ENCODE results near the gene KIF24.
"Not testable (repeated sequence)": the region's sequence is repeated elsewhere in the genome, so short reads cannot be mapped to it uniquely, and the experiment has no call there.

Gene KIF24

DNA sequence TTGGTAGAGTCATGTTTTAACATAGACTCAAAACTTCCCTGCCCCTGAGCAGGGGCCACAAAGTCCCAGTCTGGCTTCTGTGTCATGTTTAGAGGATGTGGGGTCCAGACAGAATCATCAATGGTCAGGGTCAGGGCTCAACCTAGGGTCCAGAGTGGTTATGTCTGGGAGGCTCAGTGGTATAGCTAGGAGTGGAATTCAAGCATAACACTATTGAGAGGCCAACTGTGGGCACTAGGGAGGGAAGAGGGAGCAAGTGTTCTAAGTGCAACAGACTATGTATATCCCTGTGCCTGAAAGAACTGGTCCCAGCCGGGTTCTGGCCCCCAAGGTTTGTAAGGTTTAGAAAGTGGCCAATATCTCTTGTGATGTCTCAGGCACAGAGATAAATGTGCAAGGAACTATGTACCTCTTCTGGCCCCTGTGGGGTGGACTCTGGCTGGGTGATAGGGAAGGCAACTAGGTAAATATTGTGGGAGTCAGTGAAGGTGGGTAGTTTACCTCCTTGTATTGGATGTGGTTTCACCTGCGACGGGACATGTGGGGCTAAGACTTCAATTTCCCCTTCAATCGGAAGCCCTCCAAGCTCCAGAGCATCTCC is 33.6 kb upstream of the KIF24 start:
- DNase-seq: no peak

DNA sequence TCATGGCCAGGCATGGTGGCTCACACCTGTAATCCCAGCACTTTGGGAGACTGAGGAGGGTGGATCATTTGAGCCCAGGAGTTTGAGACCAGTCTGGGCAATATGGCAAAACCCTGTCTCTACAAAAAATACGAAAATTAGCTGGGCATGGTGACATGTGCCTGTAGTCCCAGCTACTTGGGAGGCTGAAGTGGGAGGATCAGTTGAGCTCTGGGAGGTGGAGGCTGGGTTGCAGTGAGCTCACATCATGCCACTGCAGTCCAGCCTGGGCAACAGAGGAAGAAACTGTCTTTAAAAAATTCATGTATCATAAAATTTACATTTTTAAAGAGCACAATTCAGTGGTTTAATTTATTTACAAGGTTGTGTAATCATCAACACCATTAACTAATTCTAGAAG is 23.9 kb upstream of the KIF24 start:
- DNase-seq: not testable (repeated sequence)

DNA sequence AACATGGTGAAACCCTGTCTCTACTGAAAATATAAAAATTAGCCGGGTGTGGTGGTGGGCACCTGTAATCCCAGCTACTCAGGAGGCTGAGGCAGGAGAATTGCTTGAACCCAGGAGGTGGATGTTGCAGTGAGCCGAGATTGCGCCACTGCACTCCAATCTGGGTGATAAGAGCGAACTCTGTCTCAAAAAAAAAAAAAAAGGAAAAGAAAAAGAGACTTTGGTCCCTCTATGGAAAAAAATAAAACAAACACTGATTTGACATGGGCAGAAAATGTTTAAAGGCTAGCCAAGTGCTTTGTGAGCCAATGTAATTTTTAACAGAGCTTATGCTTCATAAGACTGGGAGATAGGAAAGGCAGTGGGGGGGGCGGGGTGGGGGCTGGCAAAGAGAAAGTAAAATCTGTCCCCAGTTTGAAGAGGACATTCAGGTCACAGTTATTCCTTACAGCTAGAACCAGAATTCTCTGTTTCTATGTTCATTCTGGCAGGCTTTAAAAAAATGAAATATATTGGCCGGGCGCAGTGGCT is 23.1 kb upstream of the KIF24 start:
- not testable (repeated sequence) for DNase-seq

DNA sequence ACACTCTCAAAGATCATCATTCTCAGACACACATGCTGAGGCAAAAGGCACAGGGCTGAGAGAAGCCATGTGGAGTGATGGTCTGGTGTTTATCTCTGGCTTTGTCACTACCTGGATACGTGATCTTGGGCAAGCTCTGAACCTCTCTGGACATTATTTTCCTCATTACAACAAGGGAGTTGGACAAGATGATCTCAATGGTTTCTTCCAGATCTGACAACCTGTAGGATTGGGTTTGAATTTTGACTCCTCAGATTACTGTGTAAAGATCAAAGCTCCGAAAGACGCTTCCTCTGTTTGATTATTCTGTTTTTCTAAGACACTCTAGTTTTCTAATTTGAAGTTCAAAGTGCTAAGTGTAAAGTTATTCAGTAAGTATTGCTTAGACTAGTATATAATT is 20.3 kb upstream of the KIF24 start:
- DNase-seq: no peak

DNA sequence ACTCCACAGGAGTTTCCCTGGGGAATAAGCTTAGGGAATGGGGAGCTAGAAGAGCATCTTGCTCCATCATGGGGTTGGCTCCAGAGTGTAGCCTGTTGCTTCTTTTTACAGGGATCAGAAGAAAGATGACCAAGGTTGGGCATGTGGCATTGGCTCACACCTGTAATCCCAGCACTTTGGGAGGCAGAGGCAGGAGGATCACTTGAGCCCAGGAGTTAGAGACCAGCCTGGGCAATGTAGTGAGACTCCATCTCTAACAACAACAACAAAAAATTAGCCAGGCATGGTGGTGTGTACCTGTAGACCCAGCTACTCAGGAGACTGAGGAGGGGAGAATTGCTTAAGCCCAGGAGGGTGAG is 18.7 kb upstream of the KIF24 start:
- DNase-seq: no peak

DNA sequence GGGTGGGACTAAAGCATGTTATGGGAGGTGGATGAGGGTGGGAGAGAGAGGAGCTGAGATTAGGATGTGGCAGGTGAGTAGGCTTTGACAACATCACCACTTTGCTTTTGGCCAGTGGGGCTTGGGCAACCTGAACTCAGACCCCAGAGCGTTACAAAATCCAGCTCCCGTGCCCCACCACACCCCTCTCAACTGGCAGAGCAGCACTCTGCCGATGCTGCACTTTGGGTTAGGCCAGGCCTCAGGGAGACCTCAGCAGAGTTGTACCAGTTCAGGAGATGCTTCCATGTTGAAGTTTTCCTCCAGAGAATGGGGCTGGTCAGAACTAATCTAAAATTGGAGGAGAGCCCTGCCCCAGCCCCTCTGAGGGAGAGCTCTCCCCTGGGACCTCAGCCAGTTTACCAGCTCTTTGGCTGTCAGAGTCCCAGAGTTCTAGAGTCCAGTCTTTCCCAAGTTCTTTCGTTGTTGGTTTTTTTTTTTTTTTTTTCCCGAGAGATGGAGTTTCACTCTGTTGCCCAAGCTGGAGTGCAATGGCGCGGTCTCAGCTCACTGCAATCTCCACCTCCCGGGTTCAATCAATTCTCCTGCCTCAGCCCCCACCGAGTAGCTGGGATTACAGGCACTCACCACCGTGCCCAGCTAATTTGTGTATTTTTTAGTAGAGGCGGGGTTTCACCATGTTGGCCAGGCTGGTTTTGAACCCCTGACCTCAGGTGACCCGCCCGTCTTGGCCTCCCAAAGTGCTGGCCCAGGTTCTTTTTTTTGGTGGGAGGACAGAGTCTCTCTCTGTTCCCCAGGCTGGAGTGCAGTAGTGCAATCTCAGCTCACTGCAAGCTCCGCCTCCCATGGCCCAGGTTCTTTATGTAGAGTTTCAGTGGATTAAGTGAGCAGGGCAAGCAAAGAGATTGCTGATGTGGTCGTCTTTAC is 18.1 kb upstream of the KIF24 start:
- DNase-seq: no peak

DNA sequence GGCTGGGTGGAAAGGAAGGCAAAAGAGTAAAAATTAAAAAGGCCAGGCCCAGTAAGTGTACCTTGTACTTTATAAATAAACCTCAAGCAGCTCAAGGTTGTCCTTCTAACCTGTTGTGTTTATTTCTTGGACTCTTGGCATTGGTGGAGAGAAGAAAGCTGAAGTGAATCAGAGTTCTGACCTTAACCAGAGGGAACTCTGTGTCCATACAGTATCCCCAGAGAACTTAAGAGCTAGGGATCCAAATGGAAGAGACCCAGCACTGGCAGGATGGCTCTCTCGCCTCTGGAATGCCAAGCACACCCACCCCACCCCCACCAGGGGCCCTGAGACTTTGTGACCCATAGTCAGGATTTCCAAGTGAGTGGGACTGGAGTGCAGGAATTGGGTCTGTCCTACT is 14.5 kb upstream of the KIF24 start:
- DNase-seq: no peak

DNA sequence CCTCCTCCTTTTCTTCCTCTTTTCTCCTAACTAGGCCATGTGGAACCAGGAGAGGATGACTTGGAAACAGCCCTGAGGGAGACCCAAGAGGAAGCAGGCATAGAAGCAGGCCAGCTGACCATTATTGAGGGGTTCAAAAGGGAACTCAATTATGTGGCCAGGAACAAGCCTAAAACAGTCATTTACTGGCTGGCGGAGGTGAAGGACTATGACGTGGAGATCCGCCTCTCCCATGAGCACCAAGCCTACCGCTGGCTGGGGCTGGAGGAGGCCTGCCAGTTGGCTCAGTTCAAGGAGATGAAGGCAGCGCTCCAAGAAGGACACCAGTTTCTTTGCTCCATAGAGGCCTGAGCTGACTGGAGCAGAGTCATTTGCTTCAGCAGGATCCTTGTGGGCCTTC is 14.0 kb upstream of the KIF24 start:
- DNase-seq: no peak

DNA sequence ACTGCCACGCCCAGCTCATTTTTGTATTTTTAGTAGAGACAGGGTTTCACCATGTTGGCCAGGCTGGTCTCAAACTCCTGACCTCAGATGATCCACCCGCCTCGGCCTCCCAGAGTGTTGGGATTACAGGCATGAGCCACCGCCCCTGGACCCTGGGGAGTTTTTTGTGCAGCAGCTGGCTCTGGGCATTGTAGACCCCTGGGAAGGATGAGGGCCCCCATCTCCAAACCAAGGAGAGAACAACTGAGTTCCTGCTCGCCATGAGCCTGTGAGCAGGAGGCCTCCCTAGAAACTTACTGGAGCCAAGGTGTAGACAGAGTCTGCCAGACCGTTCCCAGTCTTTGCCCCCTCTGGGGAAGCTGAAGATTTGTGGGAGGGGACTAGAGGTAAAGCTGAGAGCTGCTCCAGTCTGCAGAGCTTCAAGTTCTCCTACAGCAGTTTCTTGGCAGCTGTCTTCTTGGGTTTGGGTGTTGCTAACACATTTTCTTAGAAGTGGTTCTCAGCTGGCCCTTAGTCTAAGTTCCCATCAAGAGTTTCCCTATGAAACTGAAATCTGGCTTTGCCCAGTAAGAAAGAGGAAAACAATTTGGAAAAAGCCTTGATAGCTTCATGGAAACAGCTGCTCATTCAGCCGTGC is 12.7 kb upstream of the KIF24 start:
- DNase-seq: no peak

DNA sequence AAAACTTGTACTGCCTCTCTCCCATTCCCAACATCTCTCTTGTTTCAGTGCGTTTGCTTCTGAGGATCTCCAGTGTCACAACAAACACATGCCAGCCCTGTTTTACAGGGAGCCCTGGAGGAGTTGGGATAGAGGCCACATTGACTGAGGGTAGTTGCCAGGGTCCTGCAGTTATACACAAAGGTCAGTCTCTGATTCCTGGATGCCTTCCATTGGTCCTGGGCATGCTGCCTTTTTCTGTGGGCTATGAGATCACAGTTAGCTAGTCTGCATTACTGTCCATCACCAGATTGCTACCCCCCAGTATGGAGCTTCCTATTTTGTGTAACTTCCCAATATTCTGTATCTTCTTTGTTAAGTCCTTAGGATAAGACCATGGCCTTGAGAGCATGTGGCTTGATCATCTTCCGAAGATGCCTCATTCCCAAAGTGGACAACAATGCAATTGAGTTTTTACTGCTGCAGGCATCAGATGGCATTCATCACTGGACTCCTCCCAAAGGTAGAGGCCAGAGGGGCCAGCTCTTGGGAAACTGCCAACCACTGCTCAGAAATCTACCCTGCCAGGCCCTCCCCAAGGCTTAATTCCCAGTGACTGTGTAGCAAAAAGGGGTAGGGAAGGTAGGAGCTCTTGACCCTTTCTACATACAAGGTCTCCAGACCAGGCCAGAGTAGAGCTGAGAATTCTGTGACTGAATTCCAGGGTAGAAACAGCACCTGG is 9.8 kb upstream of the KIF24 start:
- DNase-seq: no peak

DNA sequence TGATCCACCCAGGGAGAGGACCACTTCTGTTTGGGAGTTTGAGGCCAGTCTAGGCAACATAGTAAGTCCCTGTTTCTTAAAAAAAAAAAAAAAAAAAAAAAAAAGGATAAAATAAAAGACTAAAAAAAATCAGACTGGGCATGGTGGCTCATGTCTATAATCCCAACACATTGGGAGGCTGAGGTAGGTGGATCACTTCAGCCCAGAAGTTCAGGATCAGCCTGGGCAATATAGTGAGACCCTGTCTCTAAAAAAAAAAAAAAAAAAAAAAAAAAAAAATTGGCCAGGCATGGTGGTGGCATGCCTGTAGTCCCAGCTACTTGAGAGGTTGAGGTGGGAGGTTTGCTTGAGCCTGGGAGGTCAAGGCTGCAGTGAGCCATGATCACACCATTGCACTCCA is 9.0 kb upstream of the KIF24 start:
- not testable (repeated sequence) for DNase-seq

DNA sequence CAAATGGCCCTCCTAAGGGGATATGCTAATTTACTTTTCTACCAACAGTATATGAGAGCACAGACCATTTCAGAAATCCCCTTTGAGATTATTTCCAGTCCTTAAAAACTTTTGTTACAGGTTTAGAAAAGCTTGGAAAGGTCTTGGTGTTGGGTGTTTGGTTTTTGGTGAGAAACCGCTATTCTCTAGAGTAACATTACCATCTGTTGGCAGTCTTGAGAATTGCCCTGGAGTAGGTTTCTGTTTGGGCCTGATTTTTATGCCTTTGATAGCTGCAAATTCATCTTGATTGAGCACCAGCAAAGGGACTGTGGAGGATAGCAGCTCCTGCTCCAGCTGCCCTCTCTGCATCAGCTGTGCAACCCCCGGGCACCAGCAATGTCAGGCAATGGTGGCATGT is 8.3 kb upstream of the KIF24 start:
- DNase-seq: no peak

DNA sequence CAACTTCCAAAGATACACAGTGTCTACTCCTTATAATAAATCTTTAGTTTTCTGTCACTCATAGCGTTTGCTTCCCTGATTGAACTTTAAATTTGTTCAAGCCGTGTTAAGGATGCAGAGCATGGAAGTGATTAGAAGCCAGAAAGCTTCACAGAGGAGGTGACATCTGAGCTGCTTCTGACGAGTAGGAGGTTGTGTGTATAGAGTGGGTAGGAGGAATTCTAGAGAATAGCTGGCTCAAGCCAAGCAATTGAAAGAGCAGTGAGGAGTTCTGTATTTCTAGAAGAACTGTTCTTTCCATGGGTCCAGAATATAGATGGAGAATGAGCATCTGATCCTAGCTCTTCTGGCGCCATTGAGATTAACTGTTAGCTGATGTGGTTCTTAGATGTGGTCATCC is 6.3 kb upstream of the KIF24 start:
- DNase-seq: no peak

DNA sequence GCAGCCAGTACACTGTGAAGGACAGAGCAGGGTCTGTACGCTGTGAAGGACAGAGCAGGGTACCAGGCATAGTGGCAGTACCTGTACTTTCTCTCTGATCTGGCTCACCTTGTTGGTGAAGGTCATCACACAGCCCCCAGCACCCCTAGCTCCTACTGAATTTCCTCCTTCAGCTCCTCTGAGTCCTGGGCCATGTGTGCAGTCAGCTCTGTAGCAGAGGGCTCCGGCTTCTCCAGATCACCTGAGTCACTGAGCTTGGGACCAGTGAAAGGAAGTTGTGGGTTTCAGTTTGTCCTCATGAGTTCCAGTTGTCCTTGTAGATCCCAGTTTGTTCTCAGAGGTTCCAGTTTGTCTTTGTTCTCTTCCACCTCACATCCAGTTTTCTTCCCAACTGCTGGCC is 5.8 kb upstream of the KIF24 start:
- no peak for DNase-seq

DNA sequence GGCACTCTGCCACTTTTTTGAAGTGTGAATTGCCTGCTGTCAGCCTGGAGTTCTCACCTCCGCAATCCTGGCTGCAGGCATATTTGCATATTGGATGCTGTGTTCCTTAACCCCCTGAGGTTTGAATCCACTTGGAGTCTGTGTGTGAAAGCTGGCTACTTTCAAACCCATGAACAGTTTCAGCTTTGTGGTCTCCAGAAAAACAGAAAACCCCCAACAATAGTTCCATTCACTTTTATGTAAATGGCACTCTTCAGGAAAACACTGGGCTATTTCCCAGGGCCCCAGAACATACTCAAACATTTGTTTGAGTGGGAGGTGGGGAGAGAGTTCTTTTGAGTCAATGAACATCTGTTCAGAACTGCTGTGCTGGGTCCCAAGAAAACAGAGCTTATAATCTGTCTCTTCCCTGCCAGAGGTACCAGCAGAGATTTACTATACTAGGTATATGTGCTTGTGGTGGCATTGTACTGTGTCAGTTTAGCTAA is 5.3 kb upstream of the KIF24 start:
- no peak for DNase-seq

DNA sequence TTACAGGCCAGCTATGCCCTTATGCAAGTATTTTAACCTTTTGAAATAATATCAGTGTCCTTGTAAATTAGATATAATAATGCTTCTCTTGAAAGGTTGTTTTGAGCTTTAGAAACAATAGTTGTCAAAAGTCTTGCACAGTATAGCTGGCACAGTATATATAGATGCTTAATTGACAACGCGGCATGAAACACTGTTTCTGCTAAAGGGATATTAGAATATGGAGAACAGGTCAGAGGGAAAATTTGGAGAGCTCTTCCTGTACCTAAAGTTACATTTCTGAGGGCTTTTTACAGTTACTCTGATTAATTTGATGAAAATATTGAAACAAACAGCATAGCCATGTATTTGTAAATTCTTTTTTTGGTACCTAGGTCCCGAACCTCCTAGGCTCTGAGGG is 4.8 kb upstream of the KIF24 start:
- DNase-seq: no peak

DNA sequence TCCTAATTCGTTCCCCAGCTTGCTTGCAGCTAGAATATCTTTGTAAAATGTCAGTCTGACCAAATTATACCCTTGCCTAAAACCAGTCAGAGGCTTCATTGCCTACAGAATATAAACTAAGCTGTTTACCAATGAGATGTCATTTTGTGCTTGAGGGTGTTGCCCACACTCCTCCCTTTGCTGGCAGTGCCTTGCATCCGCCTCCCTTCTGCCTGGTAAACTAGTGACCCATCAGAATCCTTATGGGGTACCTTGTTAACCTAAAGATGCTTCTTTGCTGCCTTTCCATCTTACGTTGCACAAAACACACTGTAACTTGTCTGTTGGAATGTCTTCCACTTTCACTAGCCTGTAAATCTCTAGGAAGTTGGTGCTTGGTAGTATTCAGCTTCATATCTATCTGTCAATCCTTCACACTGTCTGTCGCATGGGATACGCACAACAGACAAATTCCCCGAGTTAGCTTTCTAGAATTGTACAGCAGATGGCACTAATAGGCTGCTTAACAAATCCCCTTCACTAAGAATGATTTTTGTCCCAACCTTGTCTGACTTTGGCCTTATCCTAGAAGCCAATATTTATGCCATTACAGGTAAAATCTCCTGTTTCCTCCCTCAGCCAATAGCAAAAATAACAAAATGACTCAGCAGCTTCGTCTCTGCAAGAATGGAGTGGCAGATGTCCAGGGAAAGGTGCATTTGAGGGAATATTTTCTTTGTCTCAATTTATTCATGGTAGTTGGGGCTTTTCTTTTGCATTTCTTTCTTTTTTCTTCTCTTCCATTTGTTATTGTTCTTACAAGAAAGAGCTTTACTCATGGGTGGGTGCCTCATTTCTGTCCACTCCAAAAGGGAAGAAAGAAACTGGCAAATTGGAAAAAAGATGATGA is 3.3 kb upstream of the KIF24 start:
- no peak for DNase-seq

DNA sequence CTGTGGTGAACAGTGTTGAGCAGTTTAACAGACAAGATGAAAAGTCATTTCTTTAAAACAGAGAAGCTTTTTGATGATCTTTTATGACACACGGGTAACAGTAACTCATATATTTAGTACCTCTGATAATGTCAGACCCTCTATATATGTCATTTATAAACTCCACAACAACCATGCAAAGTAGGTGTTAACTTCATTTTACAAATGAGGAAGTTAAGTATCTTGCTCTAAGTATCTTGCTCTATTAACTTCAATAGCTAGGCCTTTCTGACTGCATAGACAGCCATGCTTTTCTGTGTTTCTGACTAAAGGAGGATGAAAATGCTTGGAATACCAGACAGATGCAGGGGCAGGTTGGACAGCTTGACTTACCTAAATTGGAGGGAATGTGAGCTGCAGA is 2.1 kb upstream of the KIF24 start:
- no peak for DNase-seq

DNA sequence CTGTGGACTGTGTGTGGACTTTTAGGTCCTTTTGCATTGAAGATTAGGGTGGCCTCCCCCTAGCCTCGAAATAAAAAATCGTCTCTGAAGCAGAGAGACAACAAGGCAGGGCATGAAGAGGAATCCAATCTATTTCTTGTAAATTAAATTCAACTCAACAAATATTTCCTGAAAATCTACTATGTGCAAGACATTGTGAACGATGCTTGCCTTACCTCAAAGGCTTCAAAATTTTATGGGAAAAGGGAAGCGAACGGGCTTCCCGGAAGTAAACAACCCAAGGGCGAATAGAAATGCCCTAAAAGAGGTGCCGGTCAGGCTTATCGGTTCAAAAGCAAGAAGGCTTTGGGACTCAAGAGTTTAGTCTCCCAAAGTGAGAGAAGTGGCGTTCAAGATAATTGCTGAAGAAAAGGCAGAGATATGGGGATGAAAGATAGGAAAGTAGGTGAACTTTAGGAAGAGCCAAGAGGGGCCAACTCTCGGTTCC is 525 bp downstream of the KIF24 start:
- DNase-seq: no peak

DNA sequence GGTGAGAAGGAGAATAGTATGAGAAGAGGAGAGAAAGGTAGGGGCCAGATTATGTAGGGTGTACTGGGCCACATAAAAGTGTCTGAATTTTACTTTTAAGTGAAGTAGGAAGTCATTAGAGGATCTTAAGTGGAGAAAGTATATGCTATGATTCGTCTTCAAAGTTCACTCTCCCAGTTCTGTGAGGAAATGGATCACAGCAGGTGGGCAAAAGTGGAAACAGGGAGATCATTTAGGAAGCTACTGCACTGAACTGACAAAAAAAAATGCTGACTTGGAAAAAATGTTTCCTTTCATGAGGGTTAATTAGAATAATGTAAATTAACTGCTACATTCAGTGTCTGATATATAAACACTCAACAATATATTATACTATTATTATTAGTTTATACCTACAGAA is 2.4 kb downstream of the KIF24 start:
- DNase-seq: no peak

DNA sequence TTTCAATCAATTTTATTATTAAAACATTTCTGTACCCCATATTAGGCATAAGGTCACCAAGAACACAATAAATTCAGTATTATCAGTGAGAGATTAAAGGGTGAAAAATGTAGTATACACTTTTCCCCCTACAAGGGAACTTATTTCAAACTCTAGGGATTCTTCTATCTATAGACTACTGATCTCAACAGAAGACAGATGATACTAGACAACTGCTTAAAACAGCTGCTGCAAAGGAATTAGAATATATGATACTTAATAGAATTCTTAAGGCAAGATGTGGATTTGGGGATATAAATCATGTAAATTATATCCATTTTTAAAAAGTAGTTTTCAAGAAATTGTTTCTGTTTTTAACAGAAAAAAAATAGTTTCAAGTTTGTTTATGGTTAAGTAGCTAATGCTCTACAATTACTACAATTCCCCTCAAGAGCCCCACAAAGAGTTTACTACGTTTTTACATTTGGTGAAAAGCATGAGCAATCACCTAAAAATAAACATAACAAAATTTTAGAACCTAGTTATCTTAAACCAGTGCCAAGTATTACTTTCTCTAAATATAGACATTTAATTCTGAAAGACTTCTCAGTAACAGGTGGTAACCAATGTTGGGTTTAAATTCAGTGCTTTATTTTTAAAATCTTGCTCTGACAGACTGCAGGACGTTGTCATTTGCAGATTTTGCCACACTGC is 6.0 kb downstream of the KIF24 start:
- no peak for DNase-seq

All from activated gamma-delta T cell (primary cell).